Epithelial cell of proximal tubule (primary cell): ENCODE measurements around the gene SMIM5. TPM values are rescaled to one million over a fixed set of nuclear protein-coding genes. Genes with fewer than 3 reads are reported as not detected.

Source experiments
- DNase-seq: peaks from one replicate; pipeline ENCODE4 v3.0.0-alpha.2; 2011; ENCODE audit warnings: low read depth
- H3K4me3 ChIP-seq: 2 replicates; pipeline ENCODE4 v1.5.1; 2011; ENCODE audit warnings: low read depth, mild to moderate bottlenecking, low read length
- total RNA-seq: library from RNA; depleted of rRNA; stranded (reverse); fragments of >200 nt; gene quantifications from 2 replicates; pipeline ENCODE4 v1.2.3, GENCODE V29; 2015
- TF ChIP-seq, protein P1 (sequence below): conservative IDR thresholded peaks from 2 replicates; pipeline ENCODE4 v1.5.1; 2012; ENCODE audit warnings: low read depth, mild to moderate bottlenecking, low read length

SMIM5 gene
- total RNA-seq, 1 donor from 2014 or later: 0.63 TPM

DNA sequence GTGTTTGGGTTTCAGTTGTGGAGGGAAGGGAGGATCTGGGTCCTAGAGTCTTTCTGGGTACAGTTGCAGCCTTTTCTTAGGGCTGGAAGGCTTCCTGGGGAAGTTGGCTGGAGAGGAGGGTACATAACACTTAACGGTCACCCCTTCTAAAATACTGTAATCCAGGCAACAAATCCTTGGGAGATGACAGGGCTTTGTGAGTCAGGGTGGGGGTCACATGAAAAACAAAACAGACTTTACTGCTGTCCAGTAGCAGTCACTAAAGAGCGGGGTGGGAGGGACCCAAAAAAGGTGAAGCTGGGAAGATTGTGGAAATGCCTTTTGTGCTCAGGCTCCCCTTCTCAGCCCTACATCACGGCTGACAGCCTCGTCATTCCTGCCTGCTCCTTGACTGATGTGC lies 40.3 kb downstream of the SMIM5 start:
- TF ChIP-seq, protein P1, sequence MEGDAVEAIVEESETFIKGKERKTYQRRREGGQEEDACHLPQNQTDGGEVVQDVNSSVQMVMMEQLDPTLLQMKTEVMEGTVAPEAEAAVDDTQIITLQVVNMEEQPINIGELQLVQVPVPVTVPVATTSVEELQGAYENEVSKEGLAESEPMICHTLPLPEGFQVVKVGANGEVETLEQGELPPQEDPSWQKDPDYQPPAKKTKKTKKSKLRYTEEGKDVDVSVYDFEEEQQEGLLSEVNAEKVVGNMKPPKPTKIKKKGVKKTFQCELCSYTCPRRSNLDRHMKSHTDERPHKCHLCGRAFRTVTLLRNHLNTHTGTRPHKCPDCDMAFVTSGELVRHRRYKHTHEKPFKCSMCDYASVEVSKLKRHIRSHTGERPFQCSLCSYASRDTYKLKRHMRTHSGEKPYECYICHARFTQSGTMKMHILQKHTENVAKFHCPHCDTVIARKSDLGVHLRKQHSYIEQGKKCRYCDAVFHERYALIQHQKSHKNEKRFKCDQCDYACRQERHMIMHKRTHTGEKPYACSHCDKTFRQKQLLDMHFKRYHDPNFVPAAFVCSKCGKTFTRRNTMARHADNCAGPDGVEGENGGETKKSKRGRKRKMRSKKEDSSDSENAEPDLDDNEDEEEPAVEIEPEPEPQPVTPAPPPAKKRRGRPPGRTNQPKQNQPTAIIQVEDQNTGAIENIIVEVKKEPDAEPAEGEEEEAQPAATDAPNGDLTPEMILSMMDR: no peak
- H3K4me3 ChIP-seq: no peak overlapping the region
- DNase-seq: no peak

DNA sequence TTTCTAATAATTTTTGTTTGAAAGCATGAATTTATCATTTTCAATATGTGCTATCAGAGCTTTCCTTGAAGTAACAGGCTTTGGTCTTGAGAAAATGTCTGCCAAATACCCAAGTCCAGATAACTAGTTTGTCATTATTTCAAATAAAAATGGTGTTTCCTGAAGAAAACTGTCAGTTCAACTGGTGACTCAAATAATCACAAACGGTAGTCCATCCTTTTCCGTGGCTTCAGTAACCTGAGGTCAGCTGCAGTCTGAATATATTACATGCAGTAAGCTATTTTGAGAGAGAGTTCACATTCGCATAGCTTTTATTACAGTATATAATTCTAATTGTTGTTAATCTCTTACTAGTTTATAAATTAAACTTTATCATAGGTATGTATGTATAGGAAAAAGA lies 43.2 kb downstream of the SMIM5 start:
- no peak overlapping the region for H3K4me3 ChIP-seq
- no peak for DNase-seq
- TF ChIP-seq, protein P1: no peak

DNA sequence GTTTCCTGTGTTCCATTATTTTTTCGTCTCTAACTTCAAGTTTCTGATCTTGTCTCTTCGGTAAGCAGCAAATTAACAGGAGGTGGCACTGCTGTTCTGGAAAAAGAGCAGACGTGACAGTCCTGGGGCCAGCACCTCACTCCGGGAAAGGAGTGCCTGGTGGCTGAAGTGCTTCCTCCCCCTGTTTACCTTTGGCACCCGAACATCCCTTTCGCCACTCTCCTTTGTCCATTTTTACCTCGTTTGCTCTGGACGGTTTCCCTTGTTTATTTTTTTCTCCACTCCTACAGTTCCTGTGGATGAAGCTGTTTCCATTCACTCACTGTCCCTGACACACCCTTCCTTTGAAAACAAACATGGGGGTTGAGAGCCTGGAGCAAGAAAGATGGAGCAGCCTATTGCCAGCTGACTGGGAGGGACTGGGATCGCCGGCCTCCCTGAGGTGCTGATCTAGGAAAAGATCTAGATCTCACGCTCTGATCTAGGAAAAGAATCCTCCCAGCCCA lies 46.5 kb downstream of the SMIM5 start:
- no peak for DNase-seq
- TF ChIP-seq, protein P1: peak; percentile 24

DNA sequence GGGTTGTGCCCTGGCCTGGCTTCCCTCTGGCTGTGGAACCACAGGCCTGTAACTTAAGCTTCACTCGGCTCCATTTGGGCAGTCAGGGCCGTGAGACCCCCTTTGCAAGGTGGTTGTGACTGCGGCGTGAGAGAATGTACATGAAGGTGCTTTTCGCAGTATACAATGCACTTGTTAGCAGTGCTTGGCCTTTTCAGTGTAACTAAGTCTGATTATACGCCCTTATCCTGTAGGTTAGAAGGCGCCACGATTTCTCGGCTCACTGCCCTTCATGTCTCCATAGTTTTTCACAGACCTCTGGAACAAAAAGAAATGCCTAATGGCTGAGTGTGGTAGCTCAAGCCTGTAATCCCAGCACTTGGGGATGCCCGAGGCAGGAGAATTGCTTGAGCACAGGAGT lies 47.2 kb downstream of the SMIM5 start:
- no peak for DNase-seq
- TF ChIP-seq, protein P1: no peak
- H3K4me3 ChIP-seq: no peak overlapping the region

More for the DNA sequence above, 46.5 kb downstream of the SMIM5 start:
- H3K4me3 ChIP-seq: no peak overlapping the region

DNA sequence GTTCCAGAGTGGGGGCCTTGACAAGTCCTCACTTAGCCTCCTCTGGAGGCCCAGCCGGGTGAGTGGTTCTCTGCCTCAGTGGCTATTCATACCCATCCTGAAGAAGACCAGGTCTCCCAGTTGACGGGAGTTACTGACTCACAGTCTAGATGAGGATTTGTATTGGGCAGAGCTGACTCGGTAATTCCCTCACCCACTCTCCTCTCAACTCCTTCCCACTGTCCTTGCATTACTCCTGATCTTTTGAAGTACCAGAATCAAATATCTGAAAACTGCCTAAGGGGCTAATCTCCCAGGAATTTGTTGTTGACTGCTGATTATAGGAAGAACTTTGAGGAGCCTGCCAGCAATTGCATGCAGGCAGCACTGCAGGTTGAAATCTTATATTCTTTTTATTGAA lies 48.1 kb downstream of the SMIM5 start:
- no peak for DNase-seq
- TF ChIP-seq, protein P1: no peak
- H3K4me3 ChIP-seq: no peak overlapping the region

DNA sequence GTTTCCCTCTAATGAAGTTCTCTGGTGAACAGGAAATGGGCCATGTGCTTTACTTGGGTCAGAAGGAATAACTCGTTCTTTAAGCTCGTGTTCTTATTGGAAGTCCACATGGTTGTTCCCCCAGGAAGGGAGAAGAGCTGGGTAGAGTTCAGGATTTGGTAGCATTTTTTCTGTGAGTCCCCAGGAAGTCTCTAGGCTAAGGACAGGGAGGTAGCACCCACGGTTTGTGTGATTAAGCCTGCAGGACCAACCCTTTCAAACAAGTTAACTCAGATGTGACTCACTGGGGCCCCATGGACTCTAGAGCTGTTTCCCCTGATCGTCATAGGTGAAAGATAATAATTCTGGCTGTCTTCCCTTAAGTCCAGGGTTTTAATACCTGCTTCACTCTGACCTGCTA lies 50.3 kb downstream of the SMIM5 start:
- no peak overlapping the region for H3K4me3 ChIP-seq
- no peak for DNase-seq
- TF ChIP-seq, protein P1: no peak

DNA sequence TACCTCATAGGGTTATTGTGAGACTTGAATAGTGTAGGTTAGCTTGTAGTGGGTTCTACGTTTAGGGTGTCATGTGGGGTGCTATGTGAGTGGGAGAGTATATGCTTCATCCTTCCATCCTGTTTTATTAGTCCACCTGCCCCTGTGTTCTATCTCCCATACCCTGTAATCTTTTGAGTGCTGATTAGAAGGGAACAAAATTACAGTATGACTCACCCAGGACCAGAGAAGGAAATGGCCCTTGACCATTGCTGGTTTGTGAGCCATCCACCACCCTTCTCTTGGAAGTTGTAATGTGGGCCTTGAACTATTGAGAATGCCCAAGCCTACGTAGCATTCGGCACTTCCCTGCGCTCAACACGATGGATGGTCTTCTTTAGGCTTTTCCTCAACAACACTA lies 51.0 kb downstream of the SMIM5 start:
- no peak for DNase-seq
- TF ChIP-seq, protein P1: no peak
- no peak overlapping the region for H3K4me3 ChIP-seq
